Measurements from ENCODE around the gene RUNX2.
A peak's percentile ranks its signal among the peaks of the same experiment; 100 is the strongest.

The RUNX2 gene

GRCh38 chr6:45428727-45429126, 100.6 kb downstream of the RUNX2 start:
- no peak for DNase-seq
- Histone ChIP-seq H3K36me3 (ENCODE audit: control insufficient read depth, insufficient read depth, low read length) (no peaks in the 10 kb centered on the region), H3K4me1 (ENCODE audit: control insufficient read depth, insufficient read depth, low read length, poor library complexity, severe bottlenecking) (peaks cover 22% of the 10 kb centered on the region), H3K27me3 (replicated peaks; ENCODE audit: control insufficient read depth, insufficient read depth, low read length, poor library complexity, severe bottlenecking) (no peaks in the 10 kb centered on the region), H3K27ac (ENCODE audit: insufficient read depth, low read length, poor library complexity, severe bottlenecking) (peak overlapping the region; percentile 19), H3K4me3 (ENCODE audit: insufficient read depth, low read depth, low read length, poor library complexity, severe bottlenecking) (no peak overlapping the region), H3K9me3 (ENCODE audit: control insufficient read depth, low read length) (no peaks in the 10 kb centered on the region)

GRCh38 chr6:45430590-45431202, 102.6 kb downstream of the RUNX2 start:
- no peak overlapping the region for H3K4me3 ChIP-seq (ENCODE audit: insufficient read depth, low read depth, low read length, poor library complexity, severe bottlenecking)
- no peak for DNase-seq
- peak overlapping the region; percentile 49 for H3K27ac ChIP-seq (ENCODE audit: insufficient read depth, low read length, poor library complexity, severe bottlenecking)
- no peaks in the 10 kb centered on the region for H3K27me3 ChIP-seq (replicated peaks; ENCODE audit: control insufficient read depth, insufficient read depth, low read length, poor library complexity, severe bottlenecking)
- H3K4me1 ChIP-seq (ENCODE audit: control insufficient read depth, insufficient read depth, low read length, poor library complexity, severe bottlenecking), result peaks cover 22% of the 10 kb centered on the region
- no peaks in the 10 kb centered on the region for H3K9me3 ChIP-seq (ENCODE audit: control insufficient read depth, low read length)
- no peaks in the 10 kb centered on the region for H3K36me3 ChIP-seq (ENCODE audit: control insufficient read depth, insufficient read depth, low read length)

GRCh38 chr6:45431317-45432065, 103.4 kb downstream of the RUNX2 start:
- no peaks in the 10 kb centered on the region for H3K36me3 ChIP-seq (ENCODE audit: control insufficient read depth, insufficient read depth, low read length)
- H3K27ac ChIP-seq (ENCODE audit: insufficient read depth, low read length, poor library complexity, severe bottlenecking), result peak overlapping the region; percentile 49
- H3K27me3 ChIP-seq (replicated peaks; ENCODE audit: control insufficient read depth, insufficient read depth, low read length, poor library complexity, severe bottlenecking), result no peaks in the 10 kb centered on the region
- H3K4me1 ChIP-seq (ENCODE audit: control insufficient read depth, insufficient read depth, low read length, poor library complexity, severe bottlenecking), result peaks cover 22% of the 10 kb centered on the region
- DNase-seq, result no peak
- H3K9me3 ChIP-seq (ENCODE audit: control insufficient read depth, low read length), result no peaks in the 10 kb centered on the region
- H3K4me3 ChIP-seq (ENCODE audit: insufficient read depth, low read depth, low read length, poor library complexity, severe bottlenecking), result peak overlapping the region; percentile 18

- Histone ChIP-seq H3K27ac (ENCODE audit: insufficient read depth, low read length, poor library complexity, severe bottlenecking) (peak overlapping the region; percentile 49), H3K4me3 (ENCODE audit: insufficient read depth, low read depth, low read length, poor library complexity, severe bottlenecking) (no peak overlapping the region), H3K27me3 (replicated peaks; ENCODE audit: control insufficient read depth, insufficient read depth, low read length, poor library complexity, severe bottlenecking) (no peaks in the 10 kb centered on the region), H3K9me3 (ENCODE audit: control insufficient read depth, low read length) (no peaks in the 10 kb centered on the region), H3K4me1 (ENCODE audit: control insufficient read depth, insufficient read depth, low read length, poor library complexity, severe bottlenecking) (peaks cover 31% of the 10 kb centered on the region), H3K36me3 (ENCODE audit: control insufficient read depth, insufficient read depth, low read length) (no peaks in the 10 kb centered on the region)
- DNase-seq, result no peak
Measured at GRCh38 chr6:45432977-45433376, 104.8 kb downstream of the RUNX2 start.

- Histone ChIP-seq H3K27ac (ENCODE audit: insufficient read depth, low read length, poor library complexity, severe bottlenecking) (peak overlapping the region; percentile 24), H3K4me3 (ENCODE audit: insufficient read depth, low read depth, low read length, poor library complexity, severe bottlenecking) (peak overlapping the region; percentile 4), H3K36me3 (ENCODE audit: control insufficient read depth, insufficient read depth, low read length) (no peaks in the 10 kb centered on the region), H3K9me3 (ENCODE audit: control insufficient read depth, low read length) (no peaks in the 10 kb centered on the region), H3K4me1 (ENCODE audit: control insufficient read depth, insufficient read depth, low read length, poor library complexity, severe bottlenecking) (peaks cover 37% of the 10 kb centered on the region), H3K27me3 (replicated peaks; ENCODE audit: control insufficient read depth, insufficient read depth, low read length, poor library complexity, severe bottlenecking) (no peaks in the 10 kb centered on the region)
- DNase-seq, result no peak
Measured at GRCh38 chr6:45433533-45434380, 105.6 kb downstream of the RUNX2 start.

- H3K4me3 ChIP-seq (ENCODE audit: insufficient read depth, low read depth, low read length, poor library complexity, severe bottlenecking), result peak overlapping the region; percentile 4
- no peaks in the 10 kb centered on the region for H3K9me3 ChIP-seq (ENCODE audit: control insufficient read depth, low read length)
- H3K4me1 ChIP-seq (ENCODE audit: control insufficient read depth, insufficient read depth, low read length, poor library complexity, severe bottlenecking), result peaks cover 43% of the 10 kb centered on the region
- no peaks in the 10 kb centered on the region for H3K27me3 ChIP-seq (replicated peaks; ENCODE audit: control insufficient read depth, insufficient read depth, low read length, poor library complexity, severe bottlenecking)
- H3K36me3 ChIP-seq (ENCODE audit: control insufficient read depth, insufficient read depth, low read length), result no peaks in the 10 kb centered on the region
- no peak for DNase-seq
- peak overlapping the region; percentile 24 for H3K27ac ChIP-seq (ENCODE audit: insufficient read depth, low read length, poor library complexity, severe bottlenecking)
Measured at GRCh38 chr6:45434381-45434700, 106.2 kb downstream of the RUNX2 start.

- H3K36me3 ChIP-seq (ENCODE audit: control insufficient read depth, insufficient read depth, low read length), result no peaks in the 10 kb centered on the region
- H3K4me3 ChIP-seq (ENCODE audit: insufficient read depth, low read depth, low read length, poor library complexity, severe bottlenecking), result no peak overlapping the region
- no peaks in the 10 kb centered on the region for H3K9me3 ChIP-seq (ENCODE audit: control insufficient read depth, low read length)
- peaks cover 46% of the 10 kb centered on the region for H3K4me1 ChIP-seq (ENCODE audit: control insufficient read depth, insufficient read depth, low read length, poor library complexity, severe bottlenecking)
- no peaks in the 10 kb centered on the region for H3K27me3 ChIP-seq (replicated peaks; ENCODE audit: control insufficient read depth, insufficient read depth, low read length, poor library complexity, severe bottlenecking)
- peak overlapping the region; percentile 24 for H3K27ac ChIP-seq (ENCODE audit: insufficient read depth, low read length, poor library complexity, severe bottlenecking)
- no peak for DNase-seq
Measured at GRCh38 chr6:45436544-45437438, 108.7 kb downstream of the RUNX2 start.

- H3K36me3 ChIP-seq (ENCODE audit: control insufficient read depth, insufficient read depth, low read length), result no peaks in the 10 kb centered on the region
- H3K4me1 ChIP-seq (ENCODE audit: control insufficient read depth, insufficient read depth, low read length, poor library complexity, severe bottlenecking), result peaks cover 41% of the 10 kb centered on the region
Measured at GRCh38 chr6:45437439-45437815, 109.3 kb downstream of the RUNX2 start.

GRCh38 chr6:45438151-45438550, 110.0 kb downstream of the RUNX2 start:
- Histone ChIP-seq H3K4me1 (ENCODE audit: control insufficient read depth, insufficient read depth, low read length, poor library complexity, severe bottlenecking) (peaks cover 41% of the 10 kb centered on the region), H3K27me3 (replicated peaks; ENCODE audit: control insufficient read depth, insufficient read depth, low read length, poor library complexity, severe bottlenecking) (no peaks in the 10 kb centered on the region), H3K4me3 (ENCODE audit: insufficient read depth, low read depth, low read length, poor library complexity, severe bottlenecking) (no peak overlapping the region), H3K9me3 (ENCODE audit: control insufficient read depth, low read length) (no peaks in the 10 kb centered on the region), H3K27ac (ENCODE audit: insufficient read depth, low read length, poor library complexity, severe bottlenecking) (no peak overlapping the region), H3K36me3 (ENCODE audit: control insufficient read depth, insufficient read depth, low read length) (no peaks in the 10 kb centered on the region)
- no peak for DNase-seq

More at GRCh38 chr6:45437439-45437815, 109.3 kb downstream of the RUNX2 start:
- no peaks in the 10 kb centered on the region for H3K27me3 ChIP-seq (replicated peaks; ENCODE audit: control insufficient read depth, insufficient read depth, low read length, poor library complexity, severe bottlenecking)
- no peak for DNase-seq
- H3K9me3 ChIP-seq (ENCODE audit: control insufficient read depth, low read length), result no peaks in the 10 kb centered on the region
- H3K4me3 ChIP-seq (ENCODE audit: insufficient read depth, low read depth, low read length, poor library complexity, severe bottlenecking), result no peak overlapping the region
- H3K27ac ChIP-seq (ENCODE audit: insufficient read depth, low read length, poor library complexity, severe bottlenecking), result peak overlapping the region; percentile 24
